ENCODE data around the gene ARTN.

Gene ARTN

GRCh38 chr1:43925846-43926245, 7.8 kb upstream of the ARTN start:
- DNase-seq, result no peak

GRCh38 chr1:43930168-43930948, 3.2 kb upstream of the ARTN start:
- no peak for DNase-seq

GRCh38 chr1:43930949-43931275, 2.7 kb upstream of the ARTN start:
- no peak for DNase-seq

GRCh38 chr1:43931711-43932660, 1.6 kb upstream of the ARTN start:
- DNase-seq, result no peak

GRCh38 chr1:43932786-43933385, 715 bp upstream of the ARTN start:
- DNase-seq, result peak; percentile 72

- peak; percentile 37 for DNase-seq
Observed at GRCh38 chr1:43934101-43934985, 742 bp downstream of the ARTN start.

- no peak for DNase-seq
Observed at GRCh38 chr1:43934986-43935324, 1.4 kb downstream of the ARTN start.

GRCh38 chr1:43935711-43936427, 2.3 kb downstream of the ARTN start:
- no peak for DNase-seq

- DNase-seq, result no peak
Observed at GRCh38 chr1:43936431-43937151, 3.0 kb downstream of the ARTN start.

- DNase-seq, result no peak
Observed at GRCh38 chr1:43937179-43937865, 3.7 kb downstream of the ARTN start.

GRCh38 chr1:43938383-43938782, 4.8 kb downstream of the ARTN start:
- no peak for DNase-seq

GRCh38 chr1:43938892-43939587, 5.4 kb downstream of the ARTN start:
- DNase-seq, result no peak

GRCh38 chr1:43942411-43942810, 8.8 kb downstream of the ARTN start:
- peak; percentile 0 for DNase-seq

- peak; percentile 0 for DNase-seq
Observed at GRCh38 chr1:43944860-43945259, 11.3 kb downstream of the ARTN start.

GRCh38 chr1:43945674-43946235, 12.2 kb downstream of the ARTN start:
- DNase-seq, result peak; percentile 0

GRCh38 chr1:43946236-43947060, 12.8 kb downstream of the ARTN start, which contains the start of gene IPO13:
TSS of gene IPO13 (plus strand) at chr1:43946950. CDS start at chr1:43947601, 651 bp downstream.
- DNase-seq, result peak; percentile 92

- peak; percentile 1 for DNase-seq
Observed at GRCh38 chr1:43947061-43947873, 13.7 kb downstream of the ARTN start.

All from NCI-H226 (cell line).